Neuronal stem cell (in vitro differentiated cells): ENCODE results near the gene AGAP1.

Experiments
- DNase-seq: peaks from one replicate; pipeline ENCODE4 v3.0.0-alpha.2; 2013; ENCODE audit warnings: low spot score
- H2AFZ ChIP-seq: one replicate; pipeline ENCODE4 v1.6.1; 2013; ENCODE audit warnings: mild to moderate bottlenecking, low read length, inconsistent platforms
- H2AK5ac ChIP-seq: 2 replicates; pipeline ENCODE4 v1.6.1; 2013; ENCODE audit warnings: low read depth, mild to moderate bottlenecking, inconsistent platforms, low read length, moderate library complexity, mixed read lengths
- H2BK120ac ChIP-seq: 2 replicates; pipeline ENCODE4 v1.6.1; 2013; ENCODE audit warnings: low read depth, mild to moderate bottlenecking, inconsistent platforms, low read length, moderate library complexity, mixed read lengths
- H2BK12ac ChIP-seq: one replicate; pipeline ENCODE4 v1.6.1; 2013; ENCODE audit warnings: low read length, inconsistent platforms
- H2BK15ac ChIP-seq: 2 replicates; pipeline ENCODE4 v1.6.1; 2013; ENCODE audit warnings: mild to moderate bottlenecking, low read length, inconsistent platforms, mixed read lengths
- H2BK5ac ChIP-seq: one replicate; pipeline ENCODE4 v1.6.1; 2013; ENCODE audit warnings: inconsistent platforms, mild to moderate bottlenecking, low read length, moderate library complexity
- H3K14ac ChIP-seq: one replicate; pipeline ENCODE4 v1.6.1; 2013; ENCODE audit warnings: low read length, inconsistent platforms
- H3K18ac ChIP-seq: 2 replicates; pipeline ENCODE4 v1.6.1; 2013; ENCODE audit warnings: low read length, inconsistent platforms
- H3K23ac ChIP-seq: 2 replicates; pipeline ENCODE4 v1.6.1; 2013; ENCODE audit warnings: low read depth, mild to moderate bottlenecking, mixed read lengths, low read length, inconsistent platforms; ENCODE audit not compliant: poor library complexity
- H3K27ac ChIP-seq: replicated peaks from 3 replicates; pipeline ENCODE4 v1.5.1; 2013; ENCODE audit warnings: low read length, inconsistent platforms
- H3K27me3 ChIP-seq, 3 experiments: 2 replicates each; pipeline ENCODE4 v1.6.1; 2013; ENCODE audit warnings: low read length in 3 of 3, mild to moderate bottlenecking in 2 of 3, inconsistent platforms in 1 of 3, low read depth in 1 of 3, mixed read lengths in 1 of 3, moderate library complexity in 1 of 3; ENCODE audit not compliant: control insufficient read depth in 3 of 3, insufficient read depth in 3 of 3
- H3K36me3 ChIP-seq, 2 donors: replicated peaks in 1 of 2; 2 replicates each; pipeline ENCODE4 v1.6.1; 2013; ENCODE audit warnings: low read length in 2 of 2; ENCODE audit not compliant: control insufficient read depth in 2 of 2, insufficient read depth in 2 of 2
- H3K4ac ChIP-seq: 2 replicates; pipeline ENCODE4 v1.6.1; 2013; ENCODE audit warnings: inconsistent platforms, mild to moderate bottlenecking, low read length, moderate library complexity
- H3K4me1 ChIP-seq, 2 donors: 1 replicate in 1 of 2; 2 replicates in 1 of 2; pipeline ENCODE4 v1.6.1; 2013; ENCODE audit warnings: low read length in 2 of 2, low read depth in 1 of 2; ENCODE audit not compliant: control insufficient read depth in 2 of 2, insufficient read depth in 1 of 2
- H3K4me2 ChIP-seq: one replicate; pipeline ENCODE4 v1.6.1; 2013; ENCODE audit warnings: mild to moderate bottlenecking, low read length, inconsistent platforms; ENCODE audit not compliant: insufficient read depth, poor library complexity, severe bottlenecking
- H3K4me3 ChIP-seq, 2 donors: 2 replicates each; pipeline ENCODE4 v1.5.1; 2013; ENCODE audit warnings: low read length in 2 of 2, mild to moderate bottlenecking in 2 of 2, inconsistent platforms in 1 of 2, moderate library complexity in 1 of 2
- H3K79me1 ChIP-seq: one replicate; pipeline ENCODE4 v1.6.1; 2013; ENCODE audit warnings: low read depth, mild to moderate bottlenecking, inconsistent platforms, low read length, moderate library complexity
- H3K9ac ChIP-seq: one replicate; pipeline ENCODE4 v1.6.1; 2013; ENCODE audit warnings: mild to moderate bottlenecking, low read depth, low read length, inconsistent platforms; ENCODE audit not compliant: poor library complexity
- H3K9me3 ChIP-seq, 2 donors: replicated peaks in 1 of 2; 2 replicates each; pipeline versions ENCODE3 to v1.6.1; 2013; ENCODE audit warnings: low read length in 2 of 2, mild to moderate bottlenecking in 2 of 2, inconsistent platforms in 1 of 2, low read depth in 1 of 2, mixed read lengths in 1 of 2, moderate library complexity in 1 of 2; ENCODE audit not compliant: control insufficient read depth in 2 of 2, insufficient read depth in 1 of 2
- H4K8ac ChIP-seq: one replicate; pipeline ENCODE4 v1.6.1; 2013; ENCODE audit warnings: low read depth, mild to moderate bottlenecking, inconsistent platforms, low read length, moderate library complexity
- H4K91ac ChIP-seq: one replicate; pipeline ENCODE4 v1.6.1; 2013; ENCODE audit warnings: low read length, low read depth, mild to moderate bottlenecking, inconsistent platforms; ENCODE audit not compliant: poor library complexity
- WGBS, 2 donors: extraction: QIAGEN DNeasy Blood & Tissue Kit; methylation state at CpG; one replicate each; pipeline ENCODE4 v1.1.7; 2013; ENCODE audit warnings: missing lambda C conversion rate in 2 of 2, mixed read lengths in 1 of 2; ENCODE audit not compliant: insufficient read length in 2 of 2, insufficient replicate concordance in 1 of 2; ENCODE audit errors: extremely low coverage in 2 of 2; 5-methylcytosine and 5-hydroxymethylcytosine counted together

The AGAP1 gene

DNA sequence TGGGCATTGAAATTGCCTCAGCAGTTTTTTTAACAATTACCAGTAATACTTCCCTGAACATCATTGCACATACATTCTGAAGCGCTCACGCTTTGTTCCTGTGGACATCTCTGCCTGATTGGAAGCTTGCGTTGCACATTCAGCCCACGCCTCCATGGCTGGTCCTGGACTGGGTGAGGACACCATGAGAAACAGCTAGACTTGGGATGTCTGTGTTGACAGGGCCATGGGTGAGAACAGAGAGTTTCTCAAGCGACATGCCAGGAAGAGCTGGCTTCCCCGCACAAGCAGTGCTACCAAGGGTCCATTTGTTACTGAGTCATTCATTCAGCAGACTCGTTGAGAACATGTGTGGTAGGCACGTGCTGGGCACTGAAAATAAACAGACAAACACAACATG, 508.0 kb downstream of the AGAP1 start:
- Histone ChIP-seq H3K27ac (no peak overlapping the region), H3K79me1 (no peaks in the 10 kb centered on the region), H3K23ac (no peak overlapping the region), H3K4ac (no peak overlapping the region), H3K14ac (no peak overlapping the region), H3K27me3 (no peaks in the 10 kb centered on the region), H2BK15ac (no peak overlapping the region), H3K36me3 (peaks cover 0 to 24% of the 10 kb centered on the region in 2 donors), H2AFZ (no peak overlapping the region), H2BK120ac (no peak overlapping the region), H3K9ac (no peak overlapping the region), H2BK12ac (no peak overlapping the region), H2AK5ac (no peak overlapping the region), H3K4me1 (no peaks in the 10 kb centered on the region), H3K9me3 (peaks cover 3 to 14% of the 10 kb centered on the region in 2 donors), H3K4me2 (no peak overlapping the region), H2BK5ac (no peak overlapping the region), H3K4me3 (no peak overlapping the region), H4K91ac (no peak overlapping the region), H4K8ac (no peak overlapping the region), H3K18ac (no peak overlapping the region)
- DNase-seq: no peak
- WGBS, 2 donors: no CpG with 5 or more reads among the region's 8 CpGs

DNA sequence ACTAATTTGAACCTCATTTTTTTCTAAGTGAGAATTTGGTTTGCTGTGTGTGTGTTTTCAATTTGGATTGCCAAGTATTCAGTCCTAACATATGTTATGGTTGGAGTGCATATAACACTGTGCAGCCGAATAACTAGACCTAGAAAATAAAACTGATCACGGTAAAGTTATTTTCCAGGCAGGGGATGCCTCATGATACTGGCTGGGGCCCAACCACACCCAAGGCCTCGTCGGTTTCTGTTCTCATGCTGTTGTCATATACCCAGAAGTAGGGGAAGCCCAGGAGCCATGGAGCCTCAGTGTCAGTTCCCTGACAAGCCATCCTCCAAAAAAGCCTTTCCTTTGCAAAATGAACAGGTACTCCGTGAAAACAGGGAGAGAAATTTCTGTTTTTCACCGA, 514.2 kb downstream of the AGAP1 start:
- Histone ChIP-seq H2BK12ac (no peak overlapping the region), H3K4me3 (no peak overlapping the region), H2AK5ac (no peak overlapping the region), H3K23ac (no peak overlapping the region), H2BK120ac (no peak overlapping the region), H4K8ac (no peak overlapping the region), H3K27ac (no peak overlapping the region), H2BK5ac (no peak overlapping the region), H3K4me1 (no peaks in the 10 kb centered on the region), H3K18ac (no peak overlapping the region), H3K4ac (no peak overlapping the region), H3K9ac (no peak overlapping the region), H4K91ac (no peak overlapping the region), H2AFZ (no peak overlapping the region), H3K36me3 (peaks cover 0 to 28% of the 10 kb centered on the region in 2 donors), H2BK15ac (no peak overlapping the region), H3K4me2 (no peak overlapping the region), H3K9me3 (peaks cover 0 to 18% of the 10 kb centered on the region in 2 donors), H3K79me1 (no peaks in the 10 kb centered on the region), H3K14ac (no peak overlapping the region), H3K27me3 (no peaks in the 10 kb centered on the region)
- WGBS, 2 donors: no CpG with 5 or more reads among the region's 6 CpGs
- no peak for DNase-seq

DNA sequence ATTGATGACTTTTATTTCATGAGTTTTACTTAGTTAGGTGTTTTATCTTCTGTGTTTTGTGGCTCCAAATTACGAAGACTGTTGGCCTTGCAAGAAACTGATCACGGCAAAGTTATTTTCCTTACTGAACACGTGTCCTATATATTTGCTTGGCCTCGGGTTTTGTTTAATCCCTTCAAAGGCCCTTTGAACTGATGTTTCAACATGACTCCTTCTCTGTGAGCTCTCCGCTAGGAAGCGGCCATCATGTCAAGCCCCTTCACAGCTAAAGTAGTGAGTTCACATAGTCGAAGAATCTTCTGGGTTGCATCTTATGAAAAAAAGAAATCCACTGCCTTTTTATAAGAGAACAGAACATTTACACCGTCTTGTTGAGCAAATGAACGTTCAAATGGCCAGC, 515.0 kb downstream of the AGAP1 start:
- H3K4me3 ChIP-seq: no peak overlapping the region
- peaks cover under 1 to 2% of the 10 kb centered on the region in 2 donors for H3K4me1 ChIP-seq
- no peak overlapping the region for H2BK120ac ChIP-seq
- WGBS, 2 donors: no CpG with 5 or more reads among the region's 9 CpGs
- H3K9me3 ChIP-seq: peaks cover 0 to 18% of the 10 kb centered on the region in 2 donors
- no peak overlapping the region for H3K18ac ChIP-seq
- no peaks in the 10 kb centered on the region for H3K79me1 ChIP-seq
- no peak overlapping the region for H3K23ac ChIP-seq
- no peak overlapping the region for H3K14ac ChIP-seq
- no peak overlapping the region for H4K8ac ChIP-seq
- no peak overlapping the region for H2BK5ac ChIP-seq
- H3K4ac ChIP-seq: no peak overlapping the region
- no peak overlapping the region for H3K27ac ChIP-seq
- no peak overlapping the region for H4K91ac ChIP-seq
- no peak for DNase-seq
- H2AFZ ChIP-seq: no peak overlapping the region
- no peaks in the 10 kb centered on the region for H3K27me3 ChIP-seq
- no peak overlapping the region for H2BK12ac ChIP-seq
- H3K4me2 ChIP-seq: no peak overlapping the region
- no peak overlapping the region for H2AK5ac ChIP-seq
- H3K36me3 ChIP-seq: peaks cover 0 to 28% of the 10 kb centered on the region in 2 donors
- no peak overlapping the region for H3K9ac ChIP-seq
- no peak overlapping the region for H2BK15ac ChIP-seq

DNA sequence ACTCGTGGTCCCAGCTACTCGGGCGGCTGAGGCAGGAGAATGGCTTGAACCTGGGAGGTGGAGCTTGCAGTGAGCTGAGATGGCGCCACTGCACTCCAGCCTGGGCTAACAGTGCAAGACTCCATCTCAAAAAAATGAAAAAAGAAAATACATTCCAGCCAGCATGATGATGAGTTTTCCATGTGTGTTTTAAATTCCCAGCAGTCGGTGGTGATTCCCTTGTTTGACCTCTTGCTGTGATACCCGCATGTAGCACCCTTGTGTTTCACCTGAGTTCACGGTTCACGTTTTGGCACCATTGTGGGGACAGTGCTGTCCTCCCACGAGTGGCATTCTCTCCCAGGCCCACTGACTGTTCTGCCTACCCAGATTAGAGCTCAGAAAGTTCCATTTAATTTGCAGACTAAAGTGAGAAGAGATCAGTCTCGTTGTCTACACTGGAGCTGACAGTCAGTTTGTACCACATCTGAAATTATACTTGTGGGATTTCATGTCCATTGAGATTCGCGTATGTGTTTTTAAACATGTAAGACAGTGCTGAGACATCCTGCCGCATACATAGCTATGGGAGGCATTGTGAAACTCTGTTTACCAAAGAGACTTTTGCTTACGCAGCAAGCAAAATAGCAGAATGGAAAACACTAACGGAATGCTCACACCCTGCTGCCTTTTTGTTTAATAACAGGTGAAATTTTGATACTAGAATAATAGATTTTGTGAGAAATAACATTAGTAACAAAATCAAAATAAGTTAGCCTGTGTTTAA, 517.3 kb downstream of the AGAP1 start:
- DNase-seq: no peak
- no peaks in the 10 kb centered on the region for H3K79me1 ChIP-seq
- no peak overlapping the region for H3K4me2 ChIP-seq
- no peak overlapping the region for H3K18ac ChIP-seq
- no peak overlapping the region for H3K4ac ChIP-seq
- H2BK12ac ChIP-seq: no peak overlapping the region
- no peak overlapping the region for H3K27ac ChIP-seq
- no peak overlapping the region for H3K14ac ChIP-seq
- no peak overlapping the region for H3K23ac ChIP-seq
- no peaks in the 10 kb centered on the region for H3K27me3 ChIP-seq
- no peak overlapping the region for H4K91ac ChIP-seq
- H3K4me1 ChIP-seq: peaks cover 10 to 18% of the 10 kb centered on the region in 2 donors
- no peak overlapping the region for H3K4me3 ChIP-seq
- no peak overlapping the region for H2BK5ac ChIP-seq
- no peak overlapping the region for H3K9ac ChIP-seq
- no peak overlapping the region for H2BK15ac ChIP-seq
- H3K9me3 ChIP-seq: peaks cover 0 to 10% of the 10 kb centered on the region in 2 donors
- no peak overlapping the region for H4K8ac ChIP-seq
- H2AK5ac ChIP-seq: no peak overlapping the region
- H3K36me3 ChIP-seq: peaks cover 0 to 18% of the 10 kb centered on the region in 2 donors
- no CpG with 5 or more reads among the region's 15 CpGs for WGBS, 2 donors
- H2AFZ ChIP-seq: no peak overlapping the region
- H2BK120ac ChIP-seq: no peak overlapping the region
